ENCODE results near the gene PILRB.

The PILRB gene

DNA sequence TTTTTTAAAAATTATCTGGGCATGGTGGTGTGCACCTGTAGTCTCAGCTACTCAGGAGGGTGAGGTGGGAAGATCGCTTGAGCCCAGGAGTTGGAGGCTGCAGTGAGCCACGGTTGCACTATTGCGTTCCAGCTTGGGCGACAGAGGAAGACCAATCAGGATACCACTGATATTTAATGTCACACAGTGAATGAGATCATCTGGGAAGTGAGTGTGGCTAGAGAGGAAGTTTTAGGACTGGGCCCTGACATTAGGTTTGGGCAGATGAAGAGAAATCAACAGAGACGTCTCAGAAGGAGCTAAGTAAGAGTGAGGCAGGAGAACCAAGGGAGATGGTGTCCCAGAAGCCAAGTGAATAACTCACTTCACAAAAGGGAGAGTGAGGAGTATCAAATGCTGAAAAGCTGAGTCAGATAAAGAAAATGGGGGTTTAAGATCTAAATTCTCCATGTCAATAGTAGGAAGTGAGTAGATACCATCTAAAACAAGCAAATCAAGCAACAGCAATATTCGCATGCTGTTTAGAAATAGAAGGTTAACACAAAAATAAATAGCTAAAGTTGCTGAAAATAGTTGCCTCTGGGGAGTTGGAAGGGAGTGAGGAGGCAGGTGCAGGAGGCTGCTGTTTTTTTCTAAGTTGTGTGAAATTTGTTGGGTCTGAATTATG, 26.8 kb downstream of the PILRB start:
- no peak for DNase-seq (ENCODE audit: low read depth)
- TF ChIP-seq CTCF (IDR thresholded peaks at IDR 0.05; ENCODE audit: control insufficient read depth, insufficient read depth, low read depth, low read length, missing control alignments): no peak
- no peak overlapping the region for H3K4me3 ChIP-seq (ENCODE audit: control insufficient read depth, low read depth, low read length)

DNA sequence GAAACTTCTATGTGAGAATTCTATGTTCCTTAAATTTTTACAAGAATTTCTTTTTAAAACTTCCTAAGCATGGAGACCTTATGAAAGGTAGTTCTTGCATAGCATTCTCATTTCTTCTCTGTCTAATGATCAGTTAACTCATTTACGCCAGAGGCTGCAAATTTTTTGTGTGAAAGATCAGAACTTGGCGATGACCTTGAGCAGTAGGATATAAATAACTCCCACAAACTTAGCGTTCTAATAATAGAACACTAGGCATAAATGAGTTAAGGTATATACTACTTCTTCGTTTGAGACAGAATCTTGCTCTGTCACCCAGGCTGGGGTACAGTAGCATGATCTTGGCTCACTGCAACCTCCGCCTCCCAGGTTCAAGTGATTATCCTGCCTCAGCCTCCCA, 29.0 kb downstream of the PILRB start:
- no peak for DNase-seq (ENCODE audit: low read depth)
- no peak overlapping the region for H3K4me3 ChIP-seq (ENCODE audit: control insufficient read depth, low read depth, low read length)
- TF ChIP-seq CTCF (IDR thresholded peaks at IDR 0.05; ENCODE audit: control insufficient read depth, insufficient read depth, low read depth, low read length, missing control alignments): no peak

DNA sequence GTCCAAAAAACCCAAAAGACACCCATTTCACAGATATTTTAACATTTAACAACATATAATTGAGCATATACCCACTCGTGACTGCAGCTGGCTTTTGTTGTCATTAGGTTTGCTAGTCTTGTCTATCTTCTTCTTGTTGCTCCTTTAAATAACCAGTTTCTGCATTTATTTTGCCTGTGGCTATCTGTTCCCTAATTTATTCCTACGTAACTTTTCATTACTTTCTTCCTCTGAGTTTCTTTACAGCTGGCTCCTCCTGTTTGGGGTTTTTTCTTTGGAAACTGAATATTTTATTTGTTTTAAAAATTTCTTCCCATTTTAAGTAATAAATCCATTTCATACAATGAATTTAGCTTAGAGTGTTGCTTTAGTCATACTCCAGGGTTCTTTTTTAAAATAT, 29.8 kb downstream of the PILRB start:
- DNase-seq (ENCODE audit: low read depth): no peak
- no peak overlapping the region for H3K4me3 ChIP-seq (ENCODE audit: control insufficient read depth, low read depth, low read length)
- TF ChIP-seq CTCF (IDR thresholded peaks at IDR 0.05; ENCODE audit: control insufficient read depth, insufficient read depth, low read depth, low read length, missing control alignments): no peak

- no peak for DNase-seq (ENCODE audit: low read depth)
- H3K4me3 ChIP-seq (ENCODE audit: control insufficient read depth, low read depth, low read length): no peak overlapping the region
- TF ChIP-seq CTCF (IDR thresholded peaks at IDR 0.05; ENCODE audit: control insufficient read depth, insufficient read depth, low read depth, low read length, missing control alignments): no peak
These were observed 31.6 kb downstream of the PILRB start for GRCh38 chr7:100389437-100390088.

DNA sequence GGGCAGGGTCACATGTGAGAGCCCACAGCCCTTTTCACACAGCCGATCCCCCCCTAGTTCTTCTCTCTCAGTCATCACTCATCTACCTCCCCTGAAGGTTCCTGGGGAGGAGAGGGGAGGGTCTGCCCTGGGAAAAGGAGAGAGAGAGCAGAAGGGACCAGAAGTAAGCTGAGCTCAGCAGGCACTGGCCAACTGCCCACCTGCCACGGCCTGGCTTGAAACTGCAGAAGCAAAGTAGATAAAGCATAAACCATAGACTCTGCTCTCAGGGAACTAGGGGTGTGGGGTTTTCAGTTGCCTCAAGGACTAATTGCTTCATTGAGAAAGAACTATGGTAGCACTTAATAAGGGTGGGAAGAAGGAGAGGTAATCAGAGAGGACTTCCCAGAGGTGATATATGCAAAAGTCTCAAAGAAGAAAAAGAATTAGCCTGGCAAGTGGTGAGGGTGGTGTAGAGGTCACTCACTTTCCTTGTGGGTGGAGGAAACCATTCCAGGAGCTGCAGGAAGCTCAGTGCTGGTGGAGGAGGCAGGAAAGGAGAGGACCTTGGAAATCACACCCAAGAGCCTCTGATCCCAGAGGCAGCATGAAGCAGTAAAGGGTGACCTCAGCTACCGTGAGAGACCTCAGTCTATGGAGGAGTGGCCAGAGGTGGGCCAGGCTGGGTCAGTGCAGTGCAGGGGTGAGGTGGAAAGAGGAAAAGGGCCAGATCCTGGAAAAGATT, 32.5 kb downstream of the PILRB start:
- DNase-seq (ENCODE audit: low read depth): no peak
- TF ChIP-seq CTCF (IDR thresholded peaks at IDR 0.05; ENCODE audit: control insufficient read depth, insufficient read depth, low read depth, low read length, missing control alignments): no peak
- no peak overlapping the region for H3K4me3 ChIP-seq (ENCODE audit: control insufficient read depth, low read depth, low read length)

DNA sequence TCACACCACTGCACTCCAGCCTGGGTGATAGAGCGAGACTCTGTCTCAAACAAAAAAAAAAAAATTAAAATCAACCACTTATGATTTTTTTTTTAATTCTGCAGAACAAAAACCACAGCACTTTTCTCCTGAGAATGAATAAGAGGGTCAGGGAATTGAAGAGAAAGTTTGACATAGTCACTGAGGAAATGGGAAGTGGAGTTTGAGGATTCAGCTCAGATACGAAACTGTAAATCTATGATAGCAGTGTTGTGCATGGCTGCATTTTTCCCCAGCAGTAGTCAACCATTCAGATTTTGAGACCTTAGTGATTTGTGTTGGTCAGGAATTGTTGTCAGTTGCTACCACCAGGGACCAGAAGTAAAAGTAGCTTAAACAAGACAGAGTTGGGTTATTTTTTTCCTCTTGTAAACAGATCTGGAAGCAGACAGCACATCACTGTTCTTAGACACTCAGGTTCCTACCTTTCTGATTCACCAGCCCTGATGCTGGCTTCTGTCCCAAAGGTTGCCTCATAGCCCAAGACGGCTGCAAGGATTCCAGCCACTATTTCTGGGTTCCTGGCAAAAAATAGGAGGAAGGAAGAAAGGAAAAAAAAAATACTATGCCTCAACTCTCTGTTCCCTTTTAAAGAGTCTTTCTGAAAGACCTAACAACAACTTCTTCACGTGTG, 35.5 kb downstream of the PILRB start:
- no peak for TF ChIP-seq CTCF (IDR thresholded peaks at IDR 0.05; ENCODE audit: control insufficient read depth, insufficient read depth, low read depth, low read length, missing control alignments)
- H3K4me3 ChIP-seq (ENCODE audit: control insufficient read depth, low read depth, low read length): no peak overlapping the region
- DNase-seq (ENCODE audit: low read depth): no peak
